WTC11 (cell line): Measurements from ENCODE around the gene ADPGK. TPM values are rescaled to one million over a fixed set of nuclear protein-coding genes. Genes with fewer than 3 reads are reported as not detected.

ENCODE experiments used
- ATAC-seq: fragments of 200-7000 bp; cut with Tn5 transposase; 2 replicates; pipeline ENCODE4 v1.10.0; 2021; ENCODE audit warnings: mild to moderate bottlenecking, moderate library complexity
- CTCF ChIA-PET: fragments of 300-600 bp; sonication (Branson Sonifier 250); formaldehyde crosslinking; loops from one replicate; lab custom pipeline; 2021; ENCODE audit warnings: antibody characterized with exemption; lab: Charles Lee
- POLR2A ChIA-PET: fragments of 350-600 bp; sonication (Branson Sonifier 250); formaldehyde crosslinking; loops from one replicate; lab custom pipeline; 2021; ENCODE audit warnings: antibody characterized with exemption; lab: Charles Lee
- DNase-seq: peaks from one replicate; pipeline ENCODE4 v3.0.0; 2021; ENCODE audit warnings: low spot score
- H3K27ac Mint-ChIP-seq: 2 replicates; pipeline ENCODE4 v1.8.0; 2021; ENCODE audit warnings: mixed read lengths
- H3K27me3 Mint-ChIP-seq: 2 replicates; pipeline ENCODE4 v1.8.0; 2021; ENCODE audit warnings: low read depth, mild to moderate bottlenecking, moderate library complexity, mixed read lengths
- H3K36me3 Mint-ChIP-seq: 2 replicates; pipeline ENCODE4 v1.8.0; 2021; ENCODE audit warnings: mixed read lengths
- H3K4me1 Mint-ChIP-seq: 2 replicates; pipeline ENCODE4 v1.8.0; 2022; ENCODE audit warnings: mixed read lengths
- H3K4me3 Mint-ChIP-seq: 2 replicates; pipeline ENCODE4 v1.8.0; 2021; ENCODE audit warnings: mild to moderate bottlenecking, moderate library complexity, mixed read lengths
- H3K9me3 Mint-ChIP-seq: 2 replicates; pipeline ENCODE4 v1.8.0; 2021; ENCODE audit warnings: mixed read lengths
- CREB1 ChIP-seq: sonication (generic); formaldehyde crosslinking; IDR thresholded peaks from 2 replicates; pipeline ENCODE4 v1.8.0; 2023; ENCODE audit warnings: mild to moderate bottlenecking, missing genetic modification reagents
- CREM ChIP-seq: sonication (generic); formaldehyde crosslinking; IDR thresholded peaks from 2 replicates; pipeline ENCODE4 v1.8.1; 2022; ENCODE audit warnings: mild to moderate bottlenecking, missing genetic modification reagents, moderate library complexity
- E2F1 ChIP-seq: sonication (generic); formaldehyde crosslinking; IDR thresholded peaks from 2 replicates; pipeline ENCODE4 v1.8.0; 2022; ENCODE audit warnings: mild to moderate bottlenecking, missing genetic modification reagents
- GTF2I ChIP-seq: fragments of 250-450 bp; sonication (Bioruptor Pico); conservative IDR thresholded peaks from 2 replicates; pipeline ENCODE4 v1.4.0; 2021; ENCODE audit warnings: mild to moderate bottlenecking
- HMGA2 ChIP-seq: fragments of 250-450 bp; sonication (Bioruptor Pico); IDR thresholded peaks from 2 replicates; pipeline ENCODE4 v1.4.0; 2021; ENCODE audit warnings: mild to moderate bottlenecking, moderate library complexity
- IRF2 ChIP-seq: sonication (generic); formaldehyde crosslinking; IDR thresholded peaks from 2 replicates; pipeline ENCODE4 v1.8.0; 2022; ENCODE audit warnings: low read depth, missing genetic modification reagents, borderline replicate concordance
- JUN ChIP-seq: sonication (generic); formaldehyde crosslinking; IDR thresholded peaks from 2 replicates; pipeline ENCODE4 v1.8.0; 2023; ENCODE audit warnings: mild to moderate bottlenecking, missing genetic modification reagents
- KAT7 ChIP-seq: sonication (generic); formaldehyde crosslinking; IDR thresholded peaks from 2 replicates; pipeline ENCODE4 v1.8.1; 2023; ENCODE audit warnings: missing genetic modification reagents, mild to moderate bottlenecking, borderline replicate concordance
- MYBL2 ChIP-seq: sonication (generic); formaldehyde crosslinking; IDR thresholded peaks from 2 replicates; pipeline ENCODE4 v1.8.1; 2023; ENCODE audit warnings: mild to moderate bottlenecking, moderate library complexity, missing genetic modification reagents
- NFATC4 ChIP-seq: fragments of 250-450 bp; sonication (Bioruptor Pico); IDR thresholded peaks from 2 replicates; pipeline ENCODE4 v1.9.0; 2021; ENCODE audit warnings: mild to moderate bottlenecking
- NFYB ChIP-seq: sonication (generic); formaldehyde crosslinking; conservative IDR thresholded peaks from 2 replicates; pipeline ENCODE4 v1.8.0; 2022; ENCODE audit warnings: low read depth, missing genetic modification reagents
- OVOL2 ChIP-seq: fragments of 250-450 bp; sonication (Bioruptor Pico); IDR thresholded peaks from 2 replicates; pipeline ENCODE4 v1.9.0; 2021; ENCODE audit warnings: mild to moderate bottlenecking, borderline replicate concordance
- PREB ChIP-seq: sonication (generic); formaldehyde crosslinking; IDR thresholded peaks from 2 replicates; pipeline ENCODE4 v1.8.1; 2022; ENCODE audit warnings: mild to moderate bottlenecking, missing genetic modification reagents, moderate library complexity, borderline replicate concordance
- RORB ChIP-seq: fragments of 250-450 bp; sonication (Bioruptor Pico); IDR thresholded peaks from 2 replicates; pipeline ENCODE4 v1.9.0; 2021; ENCODE audit warnings: mild to moderate bottlenecking
- ZBTB21 ChIP-seq: sonication (generic); formaldehyde crosslinking; IDR thresholded peaks from 2 replicates; pipeline ENCODE4 v1.8.1; 2023; ENCODE audit warnings: mild to moderate bottlenecking, missing genetic modification reagents, borderline replicate concordance
- ZNF138 ChIP-seq: sonication (generic); formaldehyde crosslinking; conservative IDR thresholded peaks from 2 replicates; pipeline ENCODE4 v1.8.1; 2022; ENCODE audit warnings: mild to moderate bottlenecking, moderate library complexity, missing genetic modification reagents
- ZNF416 ChIP-seq: fragments of 250-450 bp; sonication (Bioruptor Pico); IDR thresholded peaks from 2 replicates; pipeline ENCODE4 v1.9.0; 2021; ENCODE audit warnings: mild to moderate bottlenecking, inconsistent platforms
- total RNA-seq: library from RNA; stranded (reverse); gene quantifications from 3 replicates; pipeline ENCODE4 v1.2.3, GENCODE V29; 2021
- TF ChIP-seq, protein P1 (sequence below): sonication (generic); formaldehyde crosslinking; IDR thresholded peaks from 2 replicates; pipeline ENCODE4 v1.8.1; 2023; ENCODE audit warnings: mild to moderate bottlenecking, missing genetic modification reagents, borderline replicate concordance

Gene ADPGK
- total RNA-seq, 1 experiment from 2014 or later = 37.9 TPM

DNA sequence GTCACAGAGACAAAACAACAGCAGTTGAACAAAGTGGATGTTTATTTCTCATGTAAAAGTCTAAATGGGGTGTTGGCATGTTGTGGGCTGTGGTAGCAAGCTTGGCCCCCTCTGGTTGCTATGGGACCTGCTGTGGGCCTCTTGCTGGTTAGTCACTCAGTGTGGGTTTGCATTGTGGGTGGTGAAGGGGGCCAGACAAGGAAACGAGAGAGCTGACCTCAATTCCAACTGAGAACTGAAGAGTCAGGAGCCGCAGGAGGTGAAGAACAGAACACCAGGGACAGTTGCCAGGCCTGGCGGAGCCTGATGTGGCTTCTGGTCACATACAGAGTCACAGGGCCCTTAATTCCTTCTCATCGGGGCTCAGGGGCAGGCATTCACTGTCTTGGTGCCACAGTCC is 1.9 kb upstream of the ADPGK start:
- TF ChIP-seq GTF2I (CRISPR knock-in tag) (no peak), ZNF138 (CRISPR knock-in tag) (no peak), OVOL2 (no peak), NFATC4 (CRISPR knock-in tag) (no peak), ZNF416 (CRISPR knock-in tag) (no peak), IRF2 (no peak), CREM (CRISPR knock-in tag) (no peak), PREB (CRISPR knock-in tag) (no peak), RORB (CRISPR knock-in tag) (no peak), E2F1 (CRISPR knock-in tag) (no peak), HMGA2 (CRISPR knock-in tag) (no peak), ZBTB21 (CRISPR knock-in tag) (no peak), JUN (CRISPR knock-in tag) (no peak), KAT7 (no peak), CREB1 (CRISPR knock-in tag) (no peak)
- TF ChIP-seq, protein P1, sequence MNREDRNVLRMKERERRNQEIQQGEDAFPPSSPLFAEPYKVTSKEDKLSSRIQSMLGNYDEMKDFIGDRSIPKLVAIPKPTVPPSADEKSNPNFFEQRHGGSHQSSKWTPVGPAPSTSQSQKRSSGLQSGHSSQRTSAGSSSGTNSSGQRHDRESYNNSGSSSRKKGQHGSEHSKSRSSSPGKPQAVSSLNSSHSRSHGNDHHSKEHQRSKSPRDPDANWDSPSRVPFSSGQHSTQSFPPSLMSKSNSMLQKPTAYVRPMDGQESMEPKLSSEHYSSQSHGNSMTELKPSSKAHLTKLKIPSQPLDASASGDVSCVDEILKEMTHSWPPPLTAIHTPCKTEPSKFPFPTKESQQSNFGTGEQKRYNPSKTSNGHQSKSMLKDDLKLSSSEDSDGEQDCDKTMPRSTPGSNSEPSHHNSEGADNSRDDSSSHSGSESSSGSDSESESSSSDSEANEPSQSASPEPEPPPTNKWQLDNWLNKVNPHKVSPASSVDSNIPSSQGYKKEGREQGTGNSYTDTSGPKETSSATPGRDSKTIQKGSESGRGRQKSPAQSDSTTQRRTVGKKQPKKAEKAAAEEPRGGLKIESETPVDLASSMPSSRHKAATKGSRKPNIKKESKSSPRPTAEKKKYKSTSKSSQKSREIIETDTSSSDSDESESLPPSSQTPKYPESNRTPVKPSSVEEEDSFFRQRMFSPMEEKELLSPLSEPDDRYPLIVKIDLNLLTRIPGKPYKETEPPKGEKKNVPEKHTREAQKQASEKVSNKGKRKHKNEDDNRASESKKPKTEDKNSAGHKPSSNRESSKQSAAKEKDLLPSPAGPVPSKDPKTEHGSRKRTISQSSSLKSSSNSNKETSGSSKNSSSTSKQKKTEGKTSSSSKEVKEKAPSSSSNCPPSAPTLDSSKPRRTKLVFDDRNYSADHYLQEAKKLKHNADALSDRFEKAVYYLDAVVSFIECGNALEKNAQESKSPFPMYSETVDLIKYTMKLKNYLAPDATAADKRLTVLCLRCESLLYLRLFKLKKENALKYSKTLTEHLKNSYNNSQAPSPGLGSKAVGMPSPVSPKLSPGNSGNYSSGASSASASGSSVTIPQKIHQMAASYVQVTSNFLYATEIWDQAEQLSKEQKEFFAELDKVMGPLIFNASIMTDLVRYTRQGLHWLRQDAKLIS = no peak
- no peaks in the 10 kb centered on the region for H3K36me3 Mint-ChIP-seq
- peaks cover 20% of the 10 kb centered on the region for H3K4me1 Mint-ChIP-seq
- ATAC-seq = no peak
- no peak overlapping the region for H3K27ac Mint-ChIP-seq
- no peaks in the 10 kb centered on the region for H3K9me3 Mint-ChIP-seq
- no peak overlapping the region for H3K4me3 Mint-ChIP-seq
- ChIA-PET POLR2A (no interaction called here), CTCF (interaction anchor here (0.8 to 1.9 kb wide), 2 partner anchors 64 to 458 kb away, joined by 3 to 5 read pairs; no protein-coding TSS in a partner anchor)
- DNase-seq = no peak
- peaks cover under 1% of the 10 kb centered on the region for H3K27me3 Mint-ChIP-seq

DNA sequence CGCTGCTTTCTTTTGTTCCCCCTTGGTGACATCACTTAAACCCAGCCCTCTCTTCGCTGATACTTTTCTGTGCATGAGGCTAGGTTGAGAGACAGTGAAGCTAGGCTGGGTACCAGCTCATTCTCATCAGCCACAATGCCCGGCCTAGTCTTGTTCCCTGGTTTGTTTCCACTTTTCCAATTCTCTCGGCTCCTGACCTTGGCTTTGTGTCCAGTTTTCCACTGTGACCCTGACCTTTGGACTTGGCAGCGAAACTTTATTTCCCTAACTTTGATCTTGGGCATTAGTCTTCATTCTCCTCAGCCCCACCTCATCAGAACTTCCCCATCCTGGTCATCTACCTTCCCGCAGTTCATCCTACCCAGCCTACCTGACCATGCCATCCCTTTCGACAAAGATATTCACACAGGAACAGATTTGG is 908 bp upstream of the ADPGK start:
- DNase-seq (no peak), ATAC-seq (no peak; the same call in 1 of the 2 replicates)
- peak overlapping the region; percentile 94 for H3K4me3 Mint-ChIP-seq
- POLR2A ChIA-PET = no interaction called here
- H3K9me3 Mint-ChIP-seq = no peaks in the 10 kb centered on the region
- no peaks in the 10 kb centered on the region for H3K36me3 Mint-ChIP-seq
- H3K4me1 Mint-ChIP-seq = peaks cover 20% of the 10 kb centered on the region
- peak overlapping the region; percentile 21 for H3K27ac Mint-ChIP-seq
- CTCF ChIA-PET = interaction anchor here (0.9 to 1.9 kb wide), 6 partner anchors 8 to 459 kb away, joined by 3 to 5 read pairs (median 4); no protein-coding TSS in a partner anchor
- no peaks in the 10 kb centered on the region for H3K27me3 Mint-ChIP-seq
- TF ChIP-seq MYBL2 (CRISPR knock-in tag) = no peak
- TF ChIP-seq RORB (CRISPR knock-in tag) = no peak
- TF ChIP-seq ZBTB21 (CRISPR knock-in tag) = no peak
- no peak for TF ChIP-seq NFYB
